Panc1 (cell line): ENCODE data around the gene POLE. TPM values are rescaled to one million over a fixed set of nuclear protein-coding genes. Genes with fewer than 3 reads are reported as not detected.
A peak's percentile ranks its signal among the peaks of the same experiment; 100 is the strongest.

Experiments used
- ATAC-seq: fragments of 200-7000 bp; cut with Tn5 transposase; 2 replicates; pipeline ENCODE4 v1.9.1; 2020; ENCODE audit warnings: mild to moderate bottlenecking, moderate library complexity
- BruUV-seq: library from RNA; stranded (reverse); fragments of 400-500 nt; replicated peaks from 2 replicates; lab custom pipeline; 2021; lab: Mats Ljungman, UMichigan
- CTCF ChIA-PET: fragments of 300-600 bp; sonication (Branson Sonifier 250); formaldehyde crosslinking; loops from one replicate; lab custom pipeline; 2022; ENCODE audit warnings: antibody characterized with exemption; lab: Charles Lee
- POLR2A ChIA-PET: fragments of 300-600 bp; sonication (Branson Sonifier 250); formaldehyde crosslinking; loops from one replicate; lab custom pipeline; 2022; ENCODE audit warnings: antibody characterized with exemption; lab: Charles Lee
- DNase-seq: peaks from one replicate; pipeline ENCODE4 v3.0.0-alpha.2; 2010; ENCODE audit warnings: low read depth, low spot score
- H3K27ac ChIP-seq: 2 replicates; pipeline ENCODE4 v1.5.1; 2011; ENCODE audit warnings: mild to moderate bottlenecking, low read length, inconsistent platforms
- H3K27me3 ChIP-seq: fragments of 200-500 bp; sonication (Bioruptor generic); 2 replicates; pipeline ENCODE4 v1.6.0; 2014; ENCODE audit warnings: low read length, inconsistent platforms; ENCODE audit not compliant: control insufficient read depth, insufficient read depth
- H3K36me3 ChIP-seq: fragments of 200-500 bp; sonication (Bioruptor generic); 2 replicates; pipeline ENCODE4 v1.5.1; 2014; ENCODE audit warnings: inconsistent platforms, mild to moderate bottlenecking, low read length, moderate library complexity; ENCODE audit not compliant: control insufficient read depth, insufficient read depth
- H3K4me1 ChIP-seq: 2 replicates; pipeline ENCODE4 v1.5.1; 2011; ENCODE audit warnings: inconsistent platforms, mild to moderate bottlenecking, low read length, moderate library complexity; ENCODE audit not compliant: control insufficient read depth, insufficient read depth
- H3K4me3 ChIP-seq, 2 experiments: 2 replicates each; pipeline ENCODE4 v1.5.1; 2011 to 2012; ENCODE audit warnings: low read depth in 2 of 2, low read length in 2 of 2, mild to moderate bottlenecking in 2 of 2, inconsistent platforms in 1 of 2, moderate library complexity in 1 of 2
- H3K9me3 ChIP-seq: fragments of 200-500 bp; sonication (Bioruptor generic); 2 replicates; pipeline ENCODE4 v1.5.1; 2014; ENCODE audit warnings: low read depth, mild to moderate bottlenecking, inconsistent platforms, low read length, moderate library complexity; ENCODE audit not compliant: control insufficient read depth, insufficient read depth
- CTCF ChIP-seq: fragments of 450-650 bp; IDR thresholded peaks from 2 replicates; pipeline ENCODE4 v1.5.1; 2017; ENCODE audit warnings: mild to moderate bottlenecking
- POLR2AphosphoS5 ChIP-seq: IDR thresholded peaks from 2 replicates; pipeline ENCODE4 v1.6.1; 2012; ENCODE audit warnings: mild to moderate bottlenecking, low read depth, low read length, moderate library complexity
- SIN3A ChIP-seq: IDR thresholded peaks from 2 replicates; pipeline ENCODE4 v1.6.1; 2012; ENCODE audit warnings: low read depth, mild to moderate bottlenecking, low read length, moderate library complexity, borderline replicate concordance; ENCODE audit not compliant: insufficient read depth
- TCF7L2 ChIP-seq: IDR thresholded peaks from 2 replicates; pipeline ENCODE4 v1.6.1; 2011; ENCODE audit warnings: mild to moderate bottlenecking, low read depth, low read length, inconsistent platforms
- in situ Hi-C: cut with HindIII; loops from 2 replicates; pipeline ENCODE4 v1.10.0; 2016; ENCODE audit warnings: low sequenced_read_pairs, low pct_unique_long_range_greater_than_20kb
- intact Hi-C: fragments of 100-400 bp; cut with micrococcal nuclease; formaldehyde crosslinking; loops from one replicate; pipeline ENCODE4 v1.10.0; 2022; ENCODE audit not compliant: unreplicated experiment
- total RNA-seq: library from RNA; stranded (reverse); gene quantifications from one replicate; pipeline ENCODE4 v1.2.1, GENCODE V29; 2021; ENCODE audit not compliant: unreplicated experiment
- TF ChIP-seq, protein P1 (sequence below), 2 experiments: IDR thresholded peaks; 2 replicates each; pipeline ENCODE4 v1.6.1; 2011 to 2012; ENCODE audit warnings: low read depth in 2 of 2, control low read depth in 1 of 2, low read length in 1 of 2, mild to moderate bottlenecking in 1 of 2, moderate library complexity in 1 of 2; ENCODE audit not compliant: insufficient read depth in 1 of 2

The POLE gene
- total RNA-seq, 1 experiment from 2014 or later, result 112 TPM

DNA sequence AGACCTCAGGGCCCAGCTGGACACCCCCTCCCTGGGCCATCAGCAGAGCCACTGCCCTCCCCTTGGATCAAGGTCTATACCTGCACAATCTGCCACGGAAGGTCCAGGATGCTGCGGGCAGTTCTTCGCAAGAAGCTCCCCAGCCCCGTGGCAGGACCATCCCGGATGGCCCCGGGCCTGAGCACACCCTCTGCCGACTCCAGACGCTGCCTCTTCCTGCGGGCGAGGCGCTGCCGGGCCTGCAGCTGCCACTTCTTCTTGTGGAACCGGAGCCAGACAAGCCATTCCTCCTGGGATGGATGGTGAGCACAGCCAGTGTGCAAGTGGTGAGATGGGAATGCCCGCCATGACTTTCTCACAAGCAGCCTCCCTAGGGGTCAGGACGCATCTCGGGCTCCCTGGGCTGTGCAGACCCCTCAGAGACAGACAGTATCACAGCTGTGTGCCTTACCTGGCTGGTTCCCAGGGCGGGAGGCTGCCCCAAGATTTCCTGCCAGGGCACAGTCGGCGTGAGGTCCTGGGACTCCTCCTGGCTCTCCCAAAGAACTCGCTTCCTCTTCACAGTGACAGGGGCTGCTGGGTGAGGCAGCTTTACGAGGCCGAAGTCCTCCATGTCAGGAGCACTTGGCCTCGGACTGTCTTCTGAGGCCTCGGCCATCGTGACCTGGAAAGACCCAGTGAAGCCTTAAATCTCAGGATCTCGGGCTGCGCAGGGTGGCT lies 37.8 kb downstream of the POLE start:
- DNase-seq (no peak), ATAC-seq (peak; percentile 29; the same call in 1 of the 2 replicates)
- in situ Hi-C loops (no loop called here), intact Hi-C loops (no loop called here)
- POLR2A ChIA-PET, result no interaction called here
- H3K9me3 ChIP-seq, result no peaks in the 10 kb centered on the region
- no peaks in the 10 kb centered on the region for H3K27me3 ChIP-seq
- H3K36me3 ChIP-seq, result peaks cover 7% of the 10 kb centered on the region
- no TSS peak for BruUV-seq
- no peaks in the 10 kb centered on the region for H3K4me1 ChIP-seq
- no peak overlapping the region for H3K27ac ChIP-seq
- CTCF ChIA-PET, result no interaction called here
- no peak overlapping the region for H3K4me3 ChIP-seq
- no peak for TF ChIP-seq TCF7L2
- TF ChIP-seq CTCF, result no peak
- TF ChIP-seq POLR2AphosphoS5, result no peak

GRCh38 chr12:132648616-132649225 lies 38.4 kb downstream of the POLE start:
- H3K36me3 ChIP-seq, result peaks cover 5% of the 10 kb centered on the region
- H3K27ac ChIP-seq, result no peak overlapping the region
- ChIA-PET POLR2A (no interaction called here), CTCF (no interaction called here)
- ATAC-seq (peak; percentile 42; the same call in 1 of the 2 replicates), DNase-seq (no peak)
- no peaks in the 10 kb centered on the region for H3K27me3 ChIP-seq
- no TSS peak for BruUV-seq
- in situ Hi-C loops, result no loop called here
- intact Hi-C loops, result no loop called here
- no peak overlapping the region for H3K4me3 ChIP-seq
- TF ChIP-seq POLR2AphosphoS5 (no peak), CTCF (no peak), SIN3A (no peak), TCF7L2 (no peak)
- TF ChIP-seq, protein P1, sequence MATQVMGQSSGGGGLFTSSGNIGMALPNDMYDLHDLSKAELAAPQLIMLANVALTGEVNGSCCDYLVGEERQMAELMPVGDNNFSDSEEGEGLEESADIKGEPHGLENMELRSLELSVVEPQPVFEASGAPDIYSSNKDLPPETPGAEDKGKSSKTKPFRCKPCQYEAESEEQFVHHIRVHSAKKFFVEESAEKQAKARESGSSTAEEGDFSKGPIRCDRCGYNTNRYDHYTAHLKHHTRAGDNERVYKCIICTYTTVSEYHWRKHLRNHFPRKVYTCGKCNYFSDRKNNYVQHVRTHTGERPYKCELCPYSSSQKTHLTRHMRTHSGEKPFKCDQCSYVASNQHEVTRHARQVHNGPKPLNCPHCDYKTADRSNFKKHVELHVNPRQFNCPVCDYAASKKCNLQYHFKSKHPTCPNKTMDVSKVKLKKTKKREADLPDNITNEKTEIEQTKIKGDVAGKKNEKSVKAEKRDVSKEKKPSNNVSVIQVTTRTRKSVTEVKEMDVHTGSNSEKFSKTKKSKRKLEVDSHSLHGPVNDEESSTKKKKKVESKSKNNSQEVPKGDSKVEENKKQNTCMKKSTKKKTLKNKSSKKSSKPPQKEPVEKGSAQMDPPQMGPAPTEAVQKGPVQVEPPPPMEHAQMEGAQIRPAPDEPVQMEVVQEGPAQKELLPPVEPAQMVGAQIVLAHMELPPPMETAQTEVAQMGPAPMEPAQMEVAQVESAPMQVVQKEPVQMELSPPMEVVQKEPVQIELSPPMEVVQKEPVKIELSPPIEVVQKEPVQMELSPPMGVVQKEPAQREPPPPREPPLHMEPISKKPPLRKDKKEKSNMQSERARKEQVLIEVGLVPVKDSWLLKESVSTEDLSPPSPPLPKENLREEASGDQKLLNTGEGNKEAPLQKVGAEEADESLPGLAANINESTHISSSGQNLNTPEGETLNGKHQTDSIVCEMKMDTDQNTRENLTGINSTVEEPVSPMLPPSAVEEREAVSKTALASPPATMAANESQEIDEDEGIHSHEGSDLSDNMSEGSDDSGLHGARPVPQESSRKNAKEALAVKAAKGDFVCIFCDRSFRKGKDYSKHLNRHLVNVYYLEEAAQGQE (IDR thresholded peaks at IDR 0.05; ENCODE audit: insufficient read depth in 1 of 2, low read depth in 2 of 2, low read length in 1 of 2), result no peak
- no peaks in the 10 kb centered on the region for H3K4me1 ChIP-seq
- H3K9me3 ChIP-seq, result no peaks in the 10 kb centered on the region
